OCI-LY1 (cell line): Measurements from ENCODE around the gene HMGA1.

Experiments
- H2AFZ ChIP-seq: fragments of 200-600 bp; sonication (generic), shearing (Covaris generic); 2 replicates; pipeline ENCODE4 v1.6.0; 2014; ENCODE audit warnings: antibody characterized with exemption, mild to moderate bottlenecking, low read length
- H3F3A ChIP-seq: fragments of 200-600 bp; sonication (generic), shearing (Covaris generic); 2 replicates; pipeline ENCODE4 v1.6.0; 2014; ENCODE audit warnings: mild to moderate bottlenecking, antibody characterized with exemption, low read length, moderate library complexity; ENCODE audit not compliant: insufficient read depth
- H3K27ac ChIP-seq: fragments of 200-600 bp; sonication (generic); 2 replicates; pipeline ENCODE4 v1.5.1; 2014; ENCODE audit warnings: low read length, mixed run types, mild to moderate bottlenecking, low read depth; ENCODE audit not compliant: poor library complexity, severe bottlenecking
- H3K27me3 ChIP-seq: fragments of 200-600 bp; sonication (generic); 2 replicates; pipeline ENCODE4 v1.6.0; 2014; ENCODE audit warnings: antibody characterized with exemption, mild to moderate bottlenecking, low read length, moderate library complexity; ENCODE audit not compliant: insufficient read depth
- H3K36me3 ChIP-seq: fragments of 200-600 bp; sonication (generic); 2 replicates; pipeline ENCODE4 v1.6.1; 2014; ENCODE audit warnings: mild to moderate bottlenecking, antibody characterized with exemption, low read length, moderate library complexity, mixed read lengths; ENCODE audit not compliant: insufficient read depth
- H3K4me1 ChIP-seq: fragments of 200-600 bp; sonication (generic); 2 replicates; pipeline ENCODE4 v1.5.1; 2014; ENCODE audit warnings: mild to moderate bottlenecking, low read length, moderate library complexity; ENCODE audit not compliant: insufficient read depth, severe bottlenecking
- H3K4me2 ChIP-seq: fragments of 200-600 bp; sonication (generic), shearing (Covaris generic); 2 replicates; pipeline ENCODE4 v1.6.1; 2014; ENCODE audit warnings: low read length
- H3K4me3 ChIP-seq: fragments of 200-600 bp; sonication (generic); 2 replicates; pipeline ENCODE4 v1.5.1; 2014; ENCODE audit warnings: low read length, low read depth, mild to moderate bottlenecking, mixed read lengths; ENCODE audit not compliant: poor library complexity, severe bottlenecking
- H3K79me2 ChIP-seq: fragments of 200-600 bp; shearing (Covaris generic); 2 replicates; pipeline ENCODE4 v1.6.1; 2016; ENCODE audit warnings: mixed run types, low read length, mixed read lengths; ENCODE audit not compliant: insufficient read depth
- H3K9ac ChIP-seq: fragments of 200-600 bp; sonication (generic), shearing (Covaris generic); 2 replicates; pipeline ENCODE4 v1.6.1; 2014; ENCODE audit warnings: mild to moderate bottlenecking, low read length, mixed read lengths
- H3K9me2 ChIP-seq: fragments of 200-600 bp; sonication (generic), shearing (Covaris generic); 2 replicates; pipeline ENCODE4 v1.6.1; 2014; ENCODE audit warnings: low read depth, mild to moderate bottlenecking, low read length, mixed read lengths
- H3K9me3 ChIP-seq: fragments of 200-600 bp; shearing (Covaris generic); 2 replicates; pipeline ENCODE4 v1.6.1; 2014; ENCODE audit warnings: low read length, mixed read lengths
- H4K20me1 ChIP-seq: fragments of 200-600 bp; sonication (generic), shearing (Covaris generic); 2 replicates; pipeline ENCODE4 v1.6.0; 2016; ENCODE audit warnings: mild to moderate bottlenecking, low read length; ENCODE audit not compliant: insufficient read depth
- CTCF ChIP-seq: fragments of 200-600 bp; sonication (generic), shearing (Covaris generic); IDR thresholded peaks from 2 replicates; pipeline ENCODE4 v1.5.1; 2017; ENCODE audit warnings: mild to moderate bottlenecking, antibody characterized with exemption, low read length, moderate library complexity, mixed read lengths
- EZH2 ChIP-seq: fragments of 200-600 bp; sonication (generic), shearing (Covaris generic); IDR thresholded peaks from 2 replicates; pipeline ENCODE4 v1.8.0; 2017; ENCODE audit warnings: borderline replicate concordance, mixed run types, mild to moderate bottlenecking, antibody characterized with exemption, low read length, moderate library complexity, mixed read lengths

Gene HMGA1

GRCh38 chr6:34205916-34206315, 30.8 kb upstream of the HMGA1 start:
- Histone ChIP-seq H3K27ac (no peak overlapping the region), H3K9me2 (no peaks in the 10 kb centered on the region), H3K79me2 (no peaks in the 10 kb centered on the region), H3K27me3 (0 out of 2 replicates have a peak, but pooled peaks cover 3% of the 10 kb centered on the region), H3K9ac (no peak overlapping the region), H3K36me3 (no peaks in the 10 kb centered on the region), H2AFZ (no peak overlapping the region), H3K4me2 (no peak overlapping the region), H4K20me1 (no peaks in the 10 kb centered on the region), H3K9me3 (0 out of 2 replicates have a peak, but pooled peaks cover 4% of the 10 kb centered on the region), H3K4me3 (no peak overlapping the region), H3K4me1 (no peaks in the 10 kb centered on the region), H3F3A (no peaks in the 10 kb centered on the region)
- TF ChIP-seq CTCF (no peak), EZH2 (no peak)

- Histone ChIP-seq H3K27me3 (0 out of 2 replicates have a peak, but pooled peaks cover 3% of the 10 kb centered on the region), H3K4me3 (no peak overlapping the region), H3K4me1 (no peaks in the 10 kb centered on the region), H2AFZ (no peak overlapping the region), H3K9me3 (0 out of 2 replicates have a peak, but pooled peaks cover 4% of the 10 kb centered on the region), H4K20me1 (no peaks in the 10 kb centered on the region), H3K36me3 (no peaks in the 10 kb centered on the region), H3F3A (no peaks in the 10 kb centered on the region), H3K27ac (no peak overlapping the region), H3K9ac (no peak overlapping the region), H3K4me2 (no peak overlapping the region), H3K79me2 (no peaks in the 10 kb centered on the region), H3K9me2 (no peaks in the 10 kb centered on the region)
- no peak for TF ChIP-seq EZH2
- no peak for TF ChIP-seq CTCF
These were observed 29.9 kb upstream of the HMGA1 start for GRCh38 chr6:34206726-34207125.

- Histone ChIP-seq H3K27me3 (0 out of 2 replicates have a peak, but pooled peaks cover 3% of the 10 kb centered on the region), H3K9me3 (no peaks in the 10 kb centered on the region), H3K9me2 (no peaks in the 10 kb centered on the region), H3K79me2 (no peaks in the 10 kb centered on the region), H3K4me3 (no peak overlapping the region), H2AFZ (no peak overlapping the region), H3K9ac (no peak overlapping the region), H4K20me1 (no peaks in the 10 kb centered on the region), H3K4me1 (no peaks in the 10 kb centered on the region), H3K27ac (no peak overlapping the region), H3F3A (no peaks in the 10 kb centered on the region), H3K4me2 (no peak overlapping the region), H3K36me3 (no peaks in the 10 kb centered on the region)
- no peak for TF ChIP-seq CTCF
- TF ChIP-seq EZH2: no peak
These were observed 28.8 kb upstream of the HMGA1 start for GRCh38 chr6:34207695-34208443.
